HG02943 (cell line): ENCODE results near the gene F8.
A peak's percentile ranks its signal among the peaks of the same experiment; 100 is the strongest.

Experiments
- ATAC-seq: cut with Tn5 transposase; IDR thresholded peaks from one replicate; pipeline ENCODE4 v1.9.1; 2021; ENCODE audit warnings: mild to moderate bottlenecking, low read depth, moderate library complexity; ENCODE audit not compliant: unreplicated experiment

The F8 gene

GRCh38 chrX:155022585-155022984 is at the start of gene F8:
Gene F8, minus strand, starts transcription at chrX:155022723. Its CDS starts 171 bp downstream, at chrX:155022552.
- no peak for ATAC-seq

DNA sequence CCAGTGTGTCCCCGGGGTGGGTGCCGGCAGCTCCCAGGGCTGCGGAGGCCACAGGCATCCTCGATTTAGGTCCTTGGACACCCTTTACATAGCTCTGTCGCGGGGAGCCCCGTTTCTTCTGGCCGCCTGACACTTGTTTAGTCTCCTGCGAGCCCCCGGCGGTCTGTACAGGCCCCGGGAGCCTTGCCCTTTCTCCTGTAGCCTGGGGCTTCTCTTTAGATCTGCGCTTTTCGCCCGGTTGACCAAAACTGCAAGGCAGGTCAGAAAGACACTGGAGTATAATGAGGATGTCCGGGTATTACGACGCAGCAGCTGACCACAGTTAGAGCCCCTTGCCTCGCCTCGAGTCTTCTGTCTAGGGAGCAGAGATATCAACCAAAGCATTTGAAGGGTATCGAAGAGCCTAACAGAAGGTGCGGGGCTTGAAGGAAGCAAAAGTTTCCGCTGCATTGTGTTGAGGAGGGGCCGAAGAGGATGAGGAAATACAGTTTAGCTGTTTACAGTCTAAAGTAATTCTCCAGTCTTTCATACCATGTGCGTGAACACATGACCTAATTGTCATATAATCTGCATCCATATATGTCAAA is 49.3 kb upstream of the F8 start:
- peak; percentile 13 for ATAC-seq

DNA sequence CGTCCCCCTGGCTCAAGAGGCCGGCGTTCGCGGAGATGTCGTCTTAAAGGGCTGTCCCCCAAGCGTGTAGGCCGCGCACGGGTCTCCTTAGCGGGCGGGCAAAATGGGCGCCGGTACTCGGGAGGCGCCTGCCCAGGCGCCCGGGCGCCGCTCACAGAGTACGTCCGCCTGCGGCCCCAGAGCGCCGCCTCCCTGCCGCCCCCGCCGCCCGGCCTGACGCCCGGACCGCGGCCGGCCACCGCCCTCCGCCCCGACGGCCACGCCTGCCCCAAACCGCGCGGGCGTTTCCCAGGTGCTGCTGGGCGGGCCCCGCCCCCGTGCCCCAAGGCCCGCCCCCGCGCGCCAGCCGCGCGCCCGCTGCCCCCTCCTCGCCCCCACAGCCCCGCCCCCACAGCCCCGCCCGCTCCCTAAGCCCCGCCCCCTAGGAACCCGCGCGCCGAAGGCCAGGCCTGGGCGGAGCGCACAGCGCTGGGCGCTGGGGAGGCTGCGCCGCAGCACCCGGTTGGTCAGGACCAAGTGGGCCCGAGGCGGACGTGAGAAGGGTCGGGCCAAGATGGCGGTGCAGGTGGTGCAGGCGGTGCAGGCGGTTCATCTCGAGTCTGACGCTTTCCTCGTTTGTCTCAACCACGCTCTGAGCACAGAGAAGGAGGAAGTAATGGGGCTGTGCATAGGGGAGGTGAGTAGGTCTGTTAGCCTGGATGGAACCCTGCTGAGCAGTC is 48.6 kb upstream of the F8 start, which contains the start of the genes BRCC3, CMC4 and MTCP1:
BRCC3 (plus strand) TSS at position 534 of the 719 bp plus-strand sequence; CDS start at position 554, 20 bp downstream.
CMC4 (minus strand) TSS at position 162 of the 719 bp plus-strand sequence. CDS start 7,113 bp downstream, outside the sequence.
MTCP1 (minus strand) TSS at position 162 of the 719 bp plus-strand sequence. CDS start 5,126 bp downstream, outside the sequence.
- ATAC-seq: peak; percentile 80

- peak; percentile 31 for ATAC-seq
These were observed 48.1 kb upstream of the F8 start for GRCh38 chrX:155070663-155070974.

GRCh38 chrX:155070038-155070437 is 47.5 kb upstream of the F8 start:
- no peak for ATAC-seq

DNA sequence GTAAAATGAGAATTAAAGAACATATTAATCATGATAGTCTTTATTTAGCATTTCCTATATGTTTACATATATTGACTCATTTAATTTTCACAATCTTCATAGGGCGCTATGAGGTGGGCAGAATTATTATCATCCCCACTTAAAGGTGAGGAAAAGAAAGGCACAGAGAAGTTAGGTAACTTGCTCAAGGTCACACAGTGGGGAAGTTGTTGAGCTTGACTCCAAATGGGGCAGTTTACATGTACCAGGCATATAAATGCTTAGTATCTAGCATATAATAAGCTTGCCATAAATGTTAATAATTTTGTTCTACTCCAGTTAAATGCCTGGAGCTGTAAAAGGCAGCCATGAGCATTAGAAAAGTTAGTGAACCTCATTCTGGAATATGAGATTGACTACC is 46.9 kb upstream of the F8 start:
- ATAC-seq: no peak

- ATAC-seq: no peak
These were observed 45.6 kb upstream of the F8 start for GRCh38 chrX:155068165-155068564.

DNA sequence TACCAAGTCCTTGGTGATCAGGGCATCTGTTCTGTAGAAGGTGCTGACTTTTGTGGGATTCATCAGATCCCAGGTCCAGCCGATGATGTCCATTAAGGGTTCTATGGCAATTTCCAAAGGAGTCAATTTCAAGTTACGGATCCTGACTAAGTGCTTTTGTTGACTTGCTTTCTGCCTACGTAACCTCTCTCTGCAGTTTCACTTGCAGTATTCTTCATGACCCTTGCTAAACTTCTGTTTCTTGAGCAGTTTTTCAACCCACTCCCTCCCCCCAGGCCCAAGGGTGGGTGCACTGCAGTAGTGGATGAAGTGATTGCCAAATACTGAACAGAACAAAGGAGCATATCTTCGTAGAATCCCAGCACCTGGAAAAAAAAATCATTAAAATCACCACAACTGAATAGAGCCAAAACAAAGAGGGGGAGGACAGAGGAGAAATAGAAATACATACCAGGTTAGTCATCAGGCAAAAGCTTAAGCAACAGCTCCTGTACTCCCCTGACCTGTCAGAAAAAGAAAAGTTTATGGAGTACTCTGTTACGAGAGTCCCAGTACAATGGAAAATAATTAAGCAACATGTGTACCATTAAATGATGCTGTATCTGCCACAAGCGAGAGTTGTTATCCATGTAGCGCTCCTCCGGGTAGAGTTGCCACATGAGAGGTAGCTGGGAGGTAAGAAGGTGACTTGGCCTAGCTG is 42.7 kb upstream of the F8 start:
- ATAC-seq: no peak

GRCh38 chrX:155061760-155062159 is 39.2 kb upstream of the F8 start:
- ATAC-seq: no peak

- ATAC-seq: no peak
These were observed 34.6 kb upstream of the F8 start for GRCh38 chrX:155056877-155057792.

DNA sequence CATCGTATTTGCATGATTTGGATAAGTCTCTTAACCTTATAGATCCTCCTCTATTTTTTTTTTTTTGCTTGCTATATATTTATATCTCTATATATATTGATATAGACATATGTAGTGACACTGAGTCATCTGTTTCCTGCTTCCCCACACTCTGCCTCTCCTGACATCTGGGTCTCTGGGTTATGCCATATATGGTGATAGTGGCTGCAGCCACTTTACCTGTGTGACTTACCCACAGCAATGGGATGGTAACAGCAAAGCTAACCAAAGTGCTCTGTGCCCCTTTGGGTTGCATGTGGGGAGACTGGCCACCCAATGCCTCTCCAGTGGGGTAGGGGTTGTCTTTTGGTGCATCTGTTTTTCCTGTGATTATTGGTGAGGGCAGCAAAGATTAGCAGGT is 33.9 kb upstream of the F8 start:
- no peak for ATAC-seq

DNA sequence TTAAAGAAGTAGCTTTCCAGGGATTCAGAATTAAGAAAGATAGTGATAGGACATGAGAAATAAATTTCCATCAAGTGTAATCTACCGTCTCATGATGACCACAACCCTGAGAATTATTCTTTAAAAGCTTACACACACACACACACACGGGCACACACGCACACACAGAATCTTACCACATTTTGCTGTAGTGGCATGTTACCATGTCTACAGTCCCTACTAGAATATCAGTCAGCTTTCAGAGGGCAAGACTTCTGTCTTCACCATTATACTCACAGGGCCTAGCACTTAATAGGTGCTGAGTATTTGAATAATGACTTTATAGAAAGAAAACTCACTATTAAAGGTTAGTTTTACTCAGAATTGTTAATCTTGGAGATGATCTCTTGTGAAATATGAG is 33.0 kb upstream of the F8 start:
- ATAC-seq: no peak

DNA sequence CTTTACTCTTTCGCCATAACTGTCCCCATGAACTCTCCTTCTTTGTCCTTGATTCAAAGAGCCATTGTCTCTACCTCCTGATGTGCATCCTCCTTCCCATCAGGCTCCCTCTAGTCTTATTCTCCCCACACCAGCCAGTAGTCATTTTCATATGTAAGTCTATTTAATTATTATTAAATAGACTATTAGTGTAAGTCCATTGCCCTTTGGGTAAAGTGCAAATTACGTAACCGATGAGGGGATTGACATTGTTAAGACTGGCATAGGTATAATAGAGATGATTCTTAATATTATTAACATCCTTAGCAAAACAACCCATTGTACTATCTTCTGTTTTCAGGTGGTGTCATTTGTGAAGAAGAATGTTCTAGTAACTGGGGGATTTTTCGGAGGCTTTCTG is 31.7 kb upstream of the F8 start:
- ATAC-seq: no peak

DNA sequence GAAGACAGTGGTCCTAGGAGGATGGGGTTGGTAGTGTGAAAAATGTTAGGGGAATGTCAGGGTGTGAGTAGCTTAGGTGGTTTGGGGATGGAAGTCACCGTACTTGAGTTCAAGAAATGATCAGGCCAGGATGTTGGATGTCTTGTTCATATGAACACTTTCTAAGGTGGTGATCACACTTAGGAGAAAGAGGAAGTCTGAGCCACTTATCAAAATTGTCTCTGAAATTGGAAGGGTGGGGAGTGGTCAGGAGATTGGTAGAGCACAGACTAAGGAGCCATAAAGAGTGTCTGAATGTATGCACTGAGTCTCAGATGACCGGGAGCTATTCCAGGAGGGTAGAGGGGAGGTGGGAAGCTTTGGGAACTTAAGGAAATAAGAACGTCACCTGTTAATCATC is 31.1 kb upstream of the F8 start:
- no peak for ATAC-seq

DNA sequence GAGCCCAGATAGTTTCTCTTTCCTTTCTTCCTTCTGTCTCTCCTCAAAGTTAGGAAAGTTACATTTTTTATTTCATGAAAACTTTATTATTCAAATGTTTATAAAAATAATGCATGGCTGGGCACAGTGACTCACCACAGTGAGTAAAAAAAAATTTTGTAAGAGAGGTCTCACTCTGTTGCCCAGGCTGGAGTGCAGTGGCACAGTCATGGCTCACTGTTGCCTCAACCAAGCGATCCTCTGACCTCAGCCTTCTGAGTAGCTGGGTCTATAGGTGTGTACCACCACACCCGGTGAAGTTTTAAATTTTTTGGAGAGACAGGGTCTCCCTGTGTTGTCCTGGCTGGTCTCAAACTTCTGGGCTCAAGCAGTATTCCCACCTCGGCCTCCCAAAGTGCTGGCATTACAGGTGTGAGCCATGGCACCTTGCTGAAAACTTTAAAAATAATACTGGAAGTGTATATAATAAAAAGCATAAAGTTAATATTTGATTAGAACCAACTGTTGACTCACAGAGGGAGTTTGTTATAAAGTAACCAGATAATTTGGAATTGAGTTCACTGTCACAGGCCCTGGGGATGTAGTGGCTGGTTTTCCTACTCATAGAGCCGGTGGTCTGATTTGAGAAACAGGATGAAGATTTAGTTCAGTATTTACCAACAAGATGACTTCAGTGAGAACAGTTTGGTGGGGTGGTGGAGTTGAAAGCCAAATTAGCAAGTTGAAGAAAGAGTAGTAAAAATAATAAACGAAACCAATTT is 30.4 kb upstream of the F8 start:
- no peak for ATAC-seq

DNA sequence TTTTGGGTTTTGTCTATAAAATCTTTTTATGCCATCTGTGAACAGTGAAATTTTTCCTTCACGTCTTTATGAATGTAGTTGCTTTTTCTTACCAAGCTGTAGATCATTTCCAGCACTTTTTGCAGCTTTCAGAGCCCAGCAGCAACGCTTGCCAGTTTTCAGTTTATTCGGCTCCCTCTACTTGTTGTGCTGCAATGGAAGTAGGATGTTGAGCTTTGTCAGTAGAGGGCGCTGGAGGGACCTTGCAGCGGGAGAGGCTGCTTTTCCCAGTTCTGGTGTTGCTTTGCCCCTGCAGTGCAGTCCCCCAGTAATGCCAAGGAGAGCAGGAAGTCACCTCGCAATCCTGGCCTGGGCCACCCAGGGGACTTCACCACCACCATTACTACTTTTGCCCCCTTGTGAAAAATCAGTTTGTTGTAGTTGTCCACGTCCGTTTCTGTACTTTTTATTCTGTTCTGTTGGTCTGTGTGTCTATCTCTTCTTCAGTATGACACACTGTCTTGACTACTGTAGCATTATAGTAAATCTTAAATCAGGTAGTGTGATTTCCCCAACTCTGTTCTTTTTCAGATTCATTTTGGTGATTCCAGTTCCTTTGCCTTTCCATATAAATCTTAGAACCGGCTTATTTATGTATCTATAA is 26.6 kb upstream of the F8 start:
- ATAC-seq: no peak

DNA sequence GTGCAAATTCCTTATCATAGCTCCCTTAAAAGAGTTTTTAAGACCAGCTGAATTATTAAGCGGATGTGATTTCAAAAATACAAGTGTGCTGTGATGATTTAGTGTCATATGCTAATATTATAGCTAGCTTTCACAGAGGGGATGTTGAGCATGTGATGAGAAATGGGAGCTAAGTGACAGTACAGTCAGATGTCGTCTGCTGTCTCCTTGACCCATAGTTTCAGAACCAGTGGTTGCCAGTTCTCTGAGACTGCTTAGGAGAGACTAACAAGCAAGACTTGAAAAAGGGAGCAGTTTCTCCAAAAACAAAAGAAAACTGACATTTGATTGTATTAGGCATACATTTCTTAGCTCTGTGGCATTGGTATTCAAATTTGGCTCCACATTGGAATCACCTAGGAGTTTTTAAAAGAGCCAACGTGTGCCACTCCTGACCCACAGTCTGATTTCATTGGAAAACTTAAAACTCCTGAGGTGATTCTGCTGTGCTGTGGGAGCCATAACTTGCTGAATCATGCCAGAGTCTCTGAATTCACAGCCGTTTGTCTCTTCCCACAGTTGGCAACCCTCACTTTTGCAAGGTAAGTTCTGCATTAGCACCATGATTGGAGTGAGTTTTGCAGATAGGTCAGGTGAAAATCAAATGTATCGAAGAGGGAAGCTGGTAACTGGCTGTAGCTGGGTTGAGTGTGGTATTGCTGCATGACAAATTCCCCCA is 24.4 kb upstream of the F8 start:
- no peak for ATAC-seq

DNA sequence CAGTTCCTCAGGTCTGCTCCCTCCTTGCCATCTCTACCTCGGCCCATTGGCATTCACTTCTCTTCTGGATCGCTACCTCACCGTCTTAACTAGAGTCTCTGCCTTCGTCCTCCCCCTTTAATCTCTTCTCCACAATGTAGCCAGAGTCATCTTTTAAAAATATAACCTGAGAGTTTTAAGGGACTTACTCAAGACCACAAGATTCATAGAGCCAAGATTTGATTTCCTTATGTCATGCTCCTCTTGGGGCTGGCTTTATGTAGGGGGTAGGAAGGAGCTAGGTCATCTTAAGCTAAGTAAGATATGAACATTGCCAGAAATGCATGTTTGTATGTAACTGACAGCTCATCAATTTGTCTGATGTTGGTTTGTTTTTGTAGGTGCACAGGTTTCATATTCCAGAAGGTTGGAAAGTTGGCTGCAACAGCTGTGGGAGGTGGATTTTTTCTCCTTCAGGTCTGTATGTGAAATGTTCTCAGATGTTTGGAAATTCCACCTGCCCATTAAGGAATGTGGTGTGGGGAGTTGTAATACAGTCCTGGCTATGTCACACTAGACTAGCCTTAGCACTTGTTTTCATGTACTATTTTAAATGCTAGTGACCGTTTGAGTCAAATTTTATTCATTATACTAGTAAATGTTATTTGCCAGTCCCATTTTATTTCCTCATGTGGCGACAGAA is 23.7 kb upstream of the F8 start:
- no peak for ATAC-seq
